Neural crest cell (in vitro differentiated cells): ENCODE results near the gene SEC23A. TPM values are rescaled to one million over a fixed set of nuclear protein-coding genes. Genes with fewer than 3 reads are reported as not detected.
"Not testable (repeated sequence)": the region's sequence is repeated elsewhere in the genome, so short reads cannot be mapped to it uniquely, and the experiment has no call there.

Source experiments
- DNase-seq: peaks from one replicate; pipeline ENCODE4 v3.0.0; 2021; ENCODE audit warnings: low read depth, mixed read lengths, low spot score
- H3K27ac Mint-ChIP-seq: one replicate; pipeline ENCODE4 v1.8.0; 2021; ENCODE audit warnings: mild to moderate bottlenecking, mixed read lengths; ENCODE audit not compliant: unreplicated experiment
- H3K27me3 Mint-ChIP-seq: 2 replicates; pipeline ENCODE4 v1.8.0; 2021; ENCODE audit warnings: low read depth, mild to moderate bottlenecking, mixed read lengths
- H3K36me3 Mint-ChIP-seq: 2 replicates; pipeline ENCODE4 v1.8.0; 2021; ENCODE audit warnings: low read depth, mild to moderate bottlenecking, mixed read lengths
- H3K4me1 Mint-ChIP-seq: 2 replicates; pipeline ENCODE4 v1.8.0; 2021; ENCODE audit warnings: mixed read lengths
- H3K4me3 Mint-ChIP-seq: one replicate; pipeline ENCODE4 v1.8.0; 2021; ENCODE audit warnings: mild to moderate bottlenecking, mixed read lengths
- H3K9me3 Mint-ChIP-seq: 2 replicates; pipeline ENCODE4 v1.8.0; 2021; ENCODE audit warnings: mixed read lengths
- CTCF ChIP-seq: fragments of 200-600 bp; sonication (generic); conservative IDR thresholded peaks from 2 replicates; pipeline ENCODE4 v1.5.0; 2021; ENCODE audit warnings: antibody characterized with exemption, mild to moderate bottlenecking
- total RNA-seq: library from RNA; stranded (reverse); gene quantifications from 2 replicates; pipeline ENCODE4 v1.2.1, GENCODE V29; 2021

SEC23A gene
- total RNA-seq, 1 donor from 2014 or later = 70.6 TPM

DNA sequence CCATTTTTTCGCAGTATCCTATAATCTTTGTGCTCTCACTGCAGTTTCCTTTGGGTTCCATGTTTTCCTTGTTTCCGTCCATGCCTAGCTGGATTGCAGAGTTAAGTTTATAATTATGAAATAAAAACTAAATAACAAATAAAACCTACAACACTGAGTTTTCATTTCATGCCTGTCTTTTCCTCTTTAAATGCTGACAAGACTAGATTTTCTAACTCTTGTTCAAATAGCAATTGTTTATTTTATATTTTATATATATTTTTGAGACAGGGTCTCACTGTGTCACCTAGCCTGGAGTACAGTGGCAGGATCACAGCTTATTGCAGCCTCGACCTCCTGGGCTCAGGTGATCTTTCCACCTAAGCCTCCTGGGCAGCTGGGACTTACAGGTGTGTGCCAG, 5.8 kb upstream of the SEC23A start:
- H3K4me3 Mint-ChIP-seq = no peak overlapping the region
- H3K9me3 Mint-ChIP-seq = no peaks in the 10 kb centered on the region
- no peak for DNase-seq
- no peaks in the 10 kb centered on the region for H3K27me3 Mint-ChIP-seq
- H3K27ac Mint-ChIP-seq = no peak overlapping the region
- no peak for TF ChIP-seq CTCF
- no peaks in the 10 kb centered on the region for H3K36me3 Mint-ChIP-seq
- H3K4me1 Mint-ChIP-seq = peaks cover 8% of the 10 kb centered on the region

GRCh38 chr14:39107591-39107996, 4.6 kb upstream of the SEC23A start:
- TF ChIP-seq CTCF = peak; percentile 67
- H3K36me3 Mint-ChIP-seq = no peaks in the 10 kb centered on the region
- H3K27ac Mint-ChIP-seq = no peak overlapping the region
- no peak for DNase-seq
- peak overlapping the region; percentile 77 for H3K4me3 Mint-ChIP-seq
- no peaks in the 10 kb centered on the region for H3K27me3 Mint-ChIP-seq
- no peaks in the 10 kb centered on the region for H3K9me3 Mint-ChIP-seq
- H3K4me1 Mint-ChIP-seq = peaks cover 10% of the 10 kb centered on the region

DNA sequence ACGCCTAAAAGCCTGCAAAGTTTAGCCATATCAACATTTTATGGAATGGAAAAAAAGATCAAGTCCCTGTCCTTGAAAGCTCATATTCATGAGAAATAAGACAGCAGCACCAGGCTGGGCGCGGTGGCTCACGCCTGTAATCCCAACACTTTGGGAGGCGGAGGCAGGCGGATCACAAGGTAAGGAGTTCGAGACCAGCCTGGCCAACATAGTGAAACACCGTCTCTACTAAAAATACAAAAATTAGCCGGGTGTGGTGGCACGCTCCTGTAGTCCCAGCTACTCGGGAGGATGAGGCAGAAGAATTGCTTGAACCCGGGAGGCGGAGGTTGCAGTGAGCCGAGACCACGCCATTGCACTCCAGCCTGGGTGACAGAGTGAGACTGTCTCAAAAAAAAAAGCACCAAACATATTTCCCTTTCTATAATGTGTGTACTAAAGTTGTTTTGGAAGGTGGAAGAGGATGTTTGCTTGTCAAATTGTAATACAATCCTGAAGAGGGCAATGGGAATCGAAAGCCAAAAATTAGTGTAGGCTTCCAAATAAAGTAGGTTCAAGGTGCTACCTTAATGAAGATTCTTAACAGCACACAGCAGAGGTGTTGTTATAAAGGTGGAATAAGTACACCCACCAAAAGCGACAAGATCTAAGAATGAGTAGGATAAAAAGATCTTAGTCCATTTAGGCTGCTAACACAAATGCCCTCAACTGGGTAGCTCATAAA, 1.2 kb upstream of the SEC23A start:
- not testable (repeated sequence) for H3K27ac Mint-ChIP-seq, H3K36me3 Mint-ChIP-seq, H3K27me3 Mint-ChIP-seq, DNase-seq, H3K9me3 Mint-ChIP-seq
- Mint-ChIP-seq H3K4me1 (peaks cover 27% of the 10 kb centered on the region), H3K4me3 (peak overlapping the region; percentile 96)

GRCh38 chr14:39102265-39102968, 618 bp downstream of the SEC23A start:
- Mint-ChIP-seq H3K4me1 (peaks cover 32% of the 10 kb centered on the region), H3K36me3 (no peaks in the 10 kb centered on the region), H3K9me3 (no peaks in the 10 kb centered on the region), H3K27me3 (no peaks in the 10 kb centered on the region), H3K4me3 (peak overlapping the region; percentile 96), H3K27ac (peak overlapping the region; percentile 84)
- no peak for TF ChIP-seq CTCF
- no peak for DNase-seq

GRCh38 chr14:39099748-39100147, 3.3 kb downstream of the SEC23A start:
- no peak for DNase-seq
- Mint-ChIP-seq H3K4me3 (peak overlapping the region; percentile 28), H3K27ac (no peak overlapping the region), H3K36me3 (no peaks in the 10 kb centered on the region), H3K4me1 (peaks cover 37% of the 10 kb centered on the region), H3K27me3 (no peaks in the 10 kb centered on the region), H3K9me3 (no peaks in the 10 kb centered on the region)
- TF ChIP-seq CTCF = no peak

DNA sequence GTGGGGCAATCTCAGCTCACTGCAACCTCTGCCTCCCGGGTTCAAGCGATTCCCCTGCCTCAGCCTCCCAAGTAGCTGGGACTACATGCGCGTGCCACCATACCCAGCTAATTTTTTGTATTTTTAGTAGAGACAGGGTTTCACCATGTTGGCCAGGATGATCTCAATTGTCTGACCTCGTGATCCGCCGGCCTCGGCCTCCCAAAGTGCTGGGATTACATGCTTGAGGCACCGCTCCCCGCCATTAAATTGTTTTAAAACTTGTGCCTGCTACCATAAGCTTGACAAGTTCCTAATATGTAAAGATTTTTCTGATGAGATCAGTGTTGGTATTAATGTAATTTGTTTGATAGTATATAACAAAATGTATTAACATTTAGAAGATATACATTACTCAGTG, 3.8 kb downstream of the SEC23A start:
- H3K27ac Mint-ChIP-seq, H3K9me3 Mint-ChIP-seq, DNase-seq, H3K4me3 Mint-ChIP-seq, H3K36me3 Mint-ChIP-seq, H3K27me3 Mint-ChIP-seq: not testable (repeated sequence)
- peaks cover 37% of the 10 kb centered on the region for H3K4me1 Mint-ChIP-seq
